GM21529 (cell line): ENCODE results near the gene MPO.

Source experiments
- ATAC-seq: cut with Tn5 transposase; IDR thresholded peaks from one replicate; pipeline ENCODE4 v1.9.1; 2021; ENCODE audit not compliant: unreplicated experiment

MPO gene

GRCh38 chr17:58238147-58238634, 42.5 kb downstream of the MPO start, which contains the start of gene LPO:
TSS of gene LPO (plus strand) at chr17:58238584. CDS start at chr17:58242980, 4,396 bp downstream.
- ATAC-seq = no peak

- no peak for ATAC-seq
These were observed 44.3 kb downstream of the MPO start for GRCh38 chr17:58236394-58236793.

- ATAC-seq = no peak
These were observed 44.9 kb downstream of the MPO start for GRCh38 chr17:58235821-58236220.

GRCh38 chr17:58234512-58234911, 46.2 kb downstream of the MPO start:
- no peak for ATAC-seq

- peak; percentile 57 for ATAC-seq
These were observed 47.2 kb downstream of the MPO start for GRCh38 chr17:58233543-58233942.

GRCh38 chr17:58232707-58233156, 48.0 kb downstream of the MPO start:
- ATAC-seq = peak; percentile 78

- ATAC-seq = no peak
These were observed 49.1 kb downstream of the MPO start for GRCh38 chr17:58231641-58232040.

- ATAC-seq = no peak
These were observed 50.9 kb downstream of the MPO start for GRCh38 chr17:58229881-58230280.

- ATAC-seq = no peak
These were observed 51.4 kb downstream of the MPO start for GRCh38 chr17:58229384-58229783.

- no peak for ATAC-seq
These were observed 52.1 kb downstream of the MPO start for GRCh38 chr17:58228679-58229078.

GRCh38 chr17:58227733-58228132, 53.0 kb downstream of the MPO start:
- ATAC-seq = no peak

GRCh38 chr17:58224315-58224714, 56.4 kb downstream of the MPO start:
- no peak for ATAC-seq
